Measurements from ENCODE around the gene TBC1D8B.
A peak's percentile ranks its signal among the peaks of the same experiment; 100 is the strongest.
"Not testable (repeated sequence)": the region's sequence is repeated elsewhere in the genome, so short reads cannot be mapped to it uniquely, and the experiment has no call there.

The TBC1D8B gene

DNA sequence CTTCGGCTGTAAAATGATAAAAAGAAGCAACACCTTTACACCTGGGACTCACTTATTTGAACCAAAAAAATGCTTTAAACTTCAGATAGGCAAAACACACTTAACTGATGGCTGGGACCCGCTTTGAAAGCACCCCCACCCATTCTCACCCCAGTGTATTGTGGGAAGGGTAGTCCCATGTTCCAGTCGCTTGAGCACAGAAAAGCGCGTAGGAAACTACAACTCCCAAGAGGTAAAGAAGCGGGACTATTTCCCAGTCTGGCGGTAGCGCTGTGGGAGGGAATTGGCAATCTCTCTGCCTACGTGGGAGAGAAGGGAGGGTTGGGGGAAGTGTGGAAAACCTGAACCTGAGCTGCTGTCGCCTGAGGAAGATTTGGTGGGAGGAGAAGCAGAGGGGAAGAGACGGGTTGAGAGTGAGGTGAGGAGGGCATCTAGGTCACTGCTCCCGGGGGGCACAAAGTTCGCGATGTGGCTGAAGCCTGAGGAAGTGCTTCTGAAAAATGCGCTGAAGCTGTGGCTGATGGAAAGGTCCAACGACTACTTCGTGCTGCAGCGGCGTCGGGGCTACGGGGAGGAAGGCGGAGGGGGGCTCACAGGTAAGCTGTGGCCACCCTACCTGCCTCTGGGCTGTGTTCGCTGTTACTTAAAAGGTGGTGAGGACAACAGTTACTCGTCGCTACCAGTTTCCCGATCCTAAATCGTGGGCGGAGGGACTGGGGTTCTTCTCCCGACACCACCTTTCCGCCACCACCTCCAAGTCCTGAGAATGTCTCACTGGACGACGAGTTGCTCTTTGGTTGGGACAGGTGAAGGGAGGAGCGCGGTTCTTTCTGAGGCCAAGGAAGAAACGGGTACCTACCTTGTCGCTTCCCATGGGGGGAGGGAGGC lies at the start of gene TBC1D8B:
Gene TBC1D8B, plus strand, starts transcription at position 286 of the 888 bp plus-strand sequence. Its CDS starts 181 bp downstream, at position 467.
- TF ChIP-seq, protein P1, sequence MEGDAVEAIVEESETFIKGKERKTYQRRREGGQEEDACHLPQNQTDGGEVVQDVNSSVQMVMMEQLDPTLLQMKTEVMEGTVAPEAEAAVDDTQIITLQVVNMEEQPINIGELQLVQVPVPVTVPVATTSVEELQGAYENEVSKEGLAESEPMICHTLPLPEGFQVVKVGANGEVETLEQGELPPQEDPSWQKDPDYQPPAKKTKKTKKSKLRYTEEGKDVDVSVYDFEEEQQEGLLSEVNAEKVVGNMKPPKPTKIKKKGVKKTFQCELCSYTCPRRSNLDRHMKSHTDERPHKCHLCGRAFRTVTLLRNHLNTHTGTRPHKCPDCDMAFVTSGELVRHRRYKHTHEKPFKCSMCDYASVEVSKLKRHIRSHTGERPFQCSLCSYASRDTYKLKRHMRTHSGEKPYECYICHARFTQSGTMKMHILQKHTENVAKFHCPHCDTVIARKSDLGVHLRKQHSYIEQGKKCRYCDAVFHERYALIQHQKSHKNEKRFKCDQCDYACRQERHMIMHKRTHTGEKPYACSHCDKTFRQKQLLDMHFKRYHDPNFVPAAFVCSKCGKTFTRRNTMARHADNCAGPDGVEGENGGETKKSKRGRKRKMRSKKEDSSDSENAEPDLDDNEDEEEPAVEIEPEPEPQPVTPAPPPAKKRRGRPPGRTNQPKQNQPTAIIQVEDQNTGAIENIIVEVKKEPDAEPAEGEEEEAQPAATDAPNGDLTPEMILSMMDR (IDR thresholded peaks at IDR 0.05; ENCODE audit: extremely low read depth, missing control alignments), result no peak

GRCh38 chrX:106769288-106769687 lies 33.2 kb upstream of the TBC1D8B start:
- not testable (repeated sequence) for DNase-seq (ENCODE audit: low spot score)

More for the DNA sequence above, at the start of gene TBC1D8B:
- peak; percentile 23 for DNase-seq (ENCODE audit: low spot score)

DNA sequence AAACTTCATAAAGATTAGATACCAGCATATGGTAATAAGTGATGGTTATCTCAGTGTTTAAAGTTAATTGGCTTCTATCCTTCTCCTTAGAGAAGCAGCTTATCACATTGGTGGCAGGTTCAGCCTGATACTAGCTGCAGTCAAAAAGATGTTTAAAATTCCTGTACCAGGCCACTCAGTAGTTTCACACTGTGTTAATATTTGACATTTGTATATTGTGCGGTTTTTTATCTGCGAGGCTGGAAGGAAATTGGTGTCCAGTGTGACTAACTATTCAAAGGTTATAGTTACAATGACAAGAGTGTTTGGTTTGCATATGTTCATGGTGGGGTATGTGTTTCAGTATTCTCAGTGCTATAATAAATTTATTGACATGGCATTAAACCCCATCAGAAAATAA lies 27.5 kb upstream of the TBC1D8B start:
- DNase-seq (ENCODE audit: low spot score), result no peak
- TF ChIP-seq, protein P1 (IDR thresholded peaks at IDR 0.05; ENCODE audit: extremely low read depth, missing control alignments), result no peak

DNA sequence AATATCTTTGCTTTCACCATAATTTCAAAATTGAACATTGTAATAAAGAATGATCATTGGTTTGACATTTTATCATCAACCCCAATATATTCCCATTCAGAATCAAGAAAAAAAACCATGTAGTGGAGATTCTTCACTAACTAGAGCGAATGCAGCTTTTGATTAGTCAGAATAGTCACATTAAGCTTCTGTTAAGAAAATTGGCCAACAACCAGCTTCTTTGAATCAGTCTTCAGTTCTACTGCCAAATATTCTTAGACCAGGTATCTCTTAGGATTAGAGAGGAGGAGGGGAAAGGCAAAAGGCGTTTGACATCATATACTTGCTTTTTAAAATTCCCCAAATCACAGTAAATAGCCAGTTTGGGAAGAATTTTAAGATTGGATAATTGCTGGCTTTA lies 22.2 kb upstream of the TBC1D8B start:
- TF ChIP-seq, protein P1 (IDR thresholded peaks at IDR 0.05; ENCODE audit: extremely low read depth, missing control alignments), result no peak
- DNase-seq (ENCODE audit: low spot score), result no peak

GRCh38 chrX:106780664-106781377 lies 21.7 kb upstream of the TBC1D8B start:
- TF ChIP-seq, protein P1 (IDR thresholded peaks at IDR 0.05; ENCODE audit: extremely low read depth, missing control alignments), result no peak

GRCh38 chrX:106783716-106784115 lies 18.8 kb upstream of the TBC1D8B start:
- TF ChIP-seq, protein P1 (IDR thresholded peaks at IDR 0.05; ENCODE audit: extremely low read depth, missing control alignments), result no peak
- DNase-seq (ENCODE audit: low spot score), result no peak

More at GRCh38 chrX:106780664-106781377, 21.7 kb upstream of the TBC1D8B start:
- no peak for DNase-seq (ENCODE audit: low spot score)

- TF ChIP-seq, protein P1 (IDR thresholded peaks at IDR 0.05; ENCODE audit: extremely low read depth, missing control alignments), result no peak
- no peak for DNase-seq (ENCODE audit: low spot score)
These were observed 11.0 kb upstream of the TBC1D8B start for GRCh38 chrX:106791495-106791894.

Data from GM20000 (cell line).